DMS153 treated with DMSO at 0.1 percent for 48 hours (cell line): ENCODE results near the gene PEX10.

Experiments
- DNase-seq: peaks from one replicate; lab custom pipeline; 2025; ENCODE audit not compliant: unreplicated experiment; lab: John Stamatoyannopoulos, UW

Gene PEX10

GRCh38 chr1:2376261-2376741, 36.1 kb downstream of the PEX10 start:
- no peak for DNase-seq

GRCh38 chr1:2375923-2376260, 36.5 kb downstream of the PEX10 start:
- DNase-seq, result no peak

GRCh38 chr1:2375246-2375922, 37.0 kb downstream of the PEX10 start:
- no peak for DNase-seq

GRCh38 chr1:2374252-2375155, 37.9 kb downstream of the PEX10 start:
- DNase-seq, result no peak

- no peak for DNase-seq
Observed at GRCh38 chr1:2373551-2374251, 38.7 kb downstream of the PEX10 start.

- DNase-seq, result no peak
Observed at GRCh38 chr1:2372551-2373490, 39.5 kb downstream of the PEX10 start.

GRCh38 chr1:2368053-2368744, 44.2 kb downstream of the PEX10 start:
- no peak for DNase-seq

- DNase-seq, result no peak
Observed at GRCh38 chr1:2363847-2364513, 48.4 kb downstream of the PEX10 start.

- no peak for DNase-seq
Observed at GRCh38 chr1:2360588-2361364, 51.6 kb downstream of the PEX10 start.

- no peak for DNase-seq
Observed at GRCh38 chr1:2358651-2359640, 53.4 kb downstream of the PEX10 start.

GRCh38 chr1:2358072-2358471, 54.3 kb downstream of the PEX10 start:
- DNase-seq, result no peak

GRCh38 chr1:2356911-2357845, 55.2 kb downstream of the PEX10 start:
- no peak for DNase-seq

GRCh38 chr1:2356401-2356800, 56.0 kb downstream of the PEX10 start:
- no peak for DNase-seq

- DNase-seq, result no peak
Observed at GRCh38 chr1:2355373-2356261, 56.7 kb downstream of the PEX10 start.
